HL-60 (cell line): Measurements from ENCODE around the gene TM9SF3.

Source experiments
- DNase-seq, 2 experiments: peaks; one replicate each; pipeline ENCODE4 v3.0.0-alpha.2; 2010 to 2020; ENCODE audit warnings: low read depth in 1 of 2, low spot score in 1 of 2
- H3K27ac ChIP-seq: fragments of 250-450 bp; sonication (Bioruptor Pico); replicated peaks from 2 replicates; pipeline ENCODE4 v1.5.1; 2020; ENCODE audit warnings: mild to moderate bottlenecking, moderate library complexity
- H3K27me3 ChIP-seq: fragments of 250-450 bp; sonication (Bioruptor Pico); 2 replicates; pipeline ENCODE4 v1.5.1; 2021; ENCODE audit warnings: mild to moderate bottlenecking, moderate library complexity; ENCODE audit not compliant: insufficient read depth, poor library complexity, severe bottlenecking
- H3K4me3 ChIP-seq: replicated peaks from 2 replicates; pipeline ENCODE4 v1.5.1; 2011; ENCODE audit warnings: mild to moderate bottlenecking, control low read depth, low read length; ENCODE audit not compliant: insufficient read depth
- GABPA ChIP-seq: IDR thresholded peaks from 2 replicates; pipeline ENCODE4 v1.6.1; 2012; ENCODE audit warnings: low read depth
- POLR2AphosphoS5 ChIP-seq: IDR thresholded peaks from 2 replicates; pipeline ENCODE4 v1.6.1; 2012; ENCODE audit warnings: low read depth
- SPI1 ChIP-seq: IDR thresholded peaks from 2 replicates; pipeline ENCODE4 v1.6.1; 2012; ENCODE audit warnings: low read depth, mild to moderate bottlenecking, borderline replicate concordance
- TF ChIP-seq, protein P1 (sequence below): IDR thresholded peaks from 2 replicates; pipeline ENCODE4 v1.6.1; 2012; ENCODE audit warnings: low read depth; ENCODE audit not compliant: insufficient replicate concordance
- TF ChIP-seq, protein P2 (sequence below): IDR thresholded peaks from one replicate; pipeline ENCODE4 v1.5.1; 2011; ENCODE audit warnings: low read length, control low read depth, inconsistent platforms; ENCODE audit not compliant: insufficient read depth

TM9SF3 gene

DNA sequence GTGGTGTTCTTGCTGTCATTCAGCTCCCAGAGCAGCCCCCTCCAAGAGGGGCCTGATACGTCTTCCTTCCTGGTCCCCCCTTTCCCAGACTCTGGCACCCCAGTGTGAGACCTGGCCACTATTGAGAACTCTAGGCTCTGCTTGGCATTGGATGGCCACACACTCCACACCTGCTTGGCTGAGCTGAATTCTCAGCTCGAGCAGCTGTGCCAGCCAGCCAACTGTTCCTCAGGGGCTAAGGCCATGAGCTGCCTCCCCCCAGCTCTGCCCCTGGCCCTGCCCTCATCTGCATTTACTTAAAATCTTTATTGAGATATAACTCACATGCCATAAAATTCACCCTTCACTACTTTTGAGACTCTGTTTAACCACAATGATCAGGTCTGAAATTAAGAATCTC is 79.8 kb downstream of the TM9SF3 start:
- TF ChIP-seq POLR2AphosphoS5 (no peak), GABPA (no peak), SPI1 (no peak)
- TF ChIP-seq, protein P1, sequence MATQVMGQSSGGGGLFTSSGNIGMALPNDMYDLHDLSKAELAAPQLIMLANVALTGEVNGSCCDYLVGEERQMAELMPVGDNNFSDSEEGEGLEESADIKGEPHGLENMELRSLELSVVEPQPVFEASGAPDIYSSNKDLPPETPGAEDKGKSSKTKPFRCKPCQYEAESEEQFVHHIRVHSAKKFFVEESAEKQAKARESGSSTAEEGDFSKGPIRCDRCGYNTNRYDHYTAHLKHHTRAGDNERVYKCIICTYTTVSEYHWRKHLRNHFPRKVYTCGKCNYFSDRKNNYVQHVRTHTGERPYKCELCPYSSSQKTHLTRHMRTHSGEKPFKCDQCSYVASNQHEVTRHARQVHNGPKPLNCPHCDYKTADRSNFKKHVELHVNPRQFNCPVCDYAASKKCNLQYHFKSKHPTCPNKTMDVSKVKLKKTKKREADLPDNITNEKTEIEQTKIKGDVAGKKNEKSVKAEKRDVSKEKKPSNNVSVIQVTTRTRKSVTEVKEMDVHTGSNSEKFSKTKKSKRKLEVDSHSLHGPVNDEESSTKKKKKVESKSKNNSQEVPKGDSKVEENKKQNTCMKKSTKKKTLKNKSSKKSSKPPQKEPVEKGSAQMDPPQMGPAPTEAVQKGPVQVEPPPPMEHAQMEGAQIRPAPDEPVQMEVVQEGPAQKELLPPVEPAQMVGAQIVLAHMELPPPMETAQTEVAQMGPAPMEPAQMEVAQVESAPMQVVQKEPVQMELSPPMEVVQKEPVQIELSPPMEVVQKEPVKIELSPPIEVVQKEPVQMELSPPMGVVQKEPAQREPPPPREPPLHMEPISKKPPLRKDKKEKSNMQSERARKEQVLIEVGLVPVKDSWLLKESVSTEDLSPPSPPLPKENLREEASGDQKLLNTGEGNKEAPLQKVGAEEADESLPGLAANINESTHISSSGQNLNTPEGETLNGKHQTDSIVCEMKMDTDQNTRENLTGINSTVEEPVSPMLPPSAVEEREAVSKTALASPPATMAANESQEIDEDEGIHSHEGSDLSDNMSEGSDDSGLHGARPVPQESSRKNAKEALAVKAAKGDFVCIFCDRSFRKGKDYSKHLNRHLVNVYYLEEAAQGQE, result no peak
- TF ChIP-seq, protein P2, sequence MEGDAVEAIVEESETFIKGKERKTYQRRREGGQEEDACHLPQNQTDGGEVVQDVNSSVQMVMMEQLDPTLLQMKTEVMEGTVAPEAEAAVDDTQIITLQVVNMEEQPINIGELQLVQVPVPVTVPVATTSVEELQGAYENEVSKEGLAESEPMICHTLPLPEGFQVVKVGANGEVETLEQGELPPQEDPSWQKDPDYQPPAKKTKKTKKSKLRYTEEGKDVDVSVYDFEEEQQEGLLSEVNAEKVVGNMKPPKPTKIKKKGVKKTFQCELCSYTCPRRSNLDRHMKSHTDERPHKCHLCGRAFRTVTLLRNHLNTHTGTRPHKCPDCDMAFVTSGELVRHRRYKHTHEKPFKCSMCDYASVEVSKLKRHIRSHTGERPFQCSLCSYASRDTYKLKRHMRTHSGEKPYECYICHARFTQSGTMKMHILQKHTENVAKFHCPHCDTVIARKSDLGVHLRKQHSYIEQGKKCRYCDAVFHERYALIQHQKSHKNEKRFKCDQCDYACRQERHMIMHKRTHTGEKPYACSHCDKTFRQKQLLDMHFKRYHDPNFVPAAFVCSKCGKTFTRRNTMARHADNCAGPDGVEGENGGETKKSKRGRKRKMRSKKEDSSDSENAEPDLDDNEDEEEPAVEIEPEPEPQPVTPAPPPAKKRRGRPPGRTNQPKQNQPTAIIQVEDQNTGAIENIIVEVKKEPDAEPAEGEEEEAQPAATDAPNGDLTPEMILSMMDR, result no peak
- no peak overlapping the region for H3K4me3 ChIP-seq
- H3K27me3 ChIP-seq, result peaks cover 7% of the 10 kb centered on the region
- no peak overlapping the region for H3K27ac ChIP-seq
- no peak for DNase-seq

DNA sequence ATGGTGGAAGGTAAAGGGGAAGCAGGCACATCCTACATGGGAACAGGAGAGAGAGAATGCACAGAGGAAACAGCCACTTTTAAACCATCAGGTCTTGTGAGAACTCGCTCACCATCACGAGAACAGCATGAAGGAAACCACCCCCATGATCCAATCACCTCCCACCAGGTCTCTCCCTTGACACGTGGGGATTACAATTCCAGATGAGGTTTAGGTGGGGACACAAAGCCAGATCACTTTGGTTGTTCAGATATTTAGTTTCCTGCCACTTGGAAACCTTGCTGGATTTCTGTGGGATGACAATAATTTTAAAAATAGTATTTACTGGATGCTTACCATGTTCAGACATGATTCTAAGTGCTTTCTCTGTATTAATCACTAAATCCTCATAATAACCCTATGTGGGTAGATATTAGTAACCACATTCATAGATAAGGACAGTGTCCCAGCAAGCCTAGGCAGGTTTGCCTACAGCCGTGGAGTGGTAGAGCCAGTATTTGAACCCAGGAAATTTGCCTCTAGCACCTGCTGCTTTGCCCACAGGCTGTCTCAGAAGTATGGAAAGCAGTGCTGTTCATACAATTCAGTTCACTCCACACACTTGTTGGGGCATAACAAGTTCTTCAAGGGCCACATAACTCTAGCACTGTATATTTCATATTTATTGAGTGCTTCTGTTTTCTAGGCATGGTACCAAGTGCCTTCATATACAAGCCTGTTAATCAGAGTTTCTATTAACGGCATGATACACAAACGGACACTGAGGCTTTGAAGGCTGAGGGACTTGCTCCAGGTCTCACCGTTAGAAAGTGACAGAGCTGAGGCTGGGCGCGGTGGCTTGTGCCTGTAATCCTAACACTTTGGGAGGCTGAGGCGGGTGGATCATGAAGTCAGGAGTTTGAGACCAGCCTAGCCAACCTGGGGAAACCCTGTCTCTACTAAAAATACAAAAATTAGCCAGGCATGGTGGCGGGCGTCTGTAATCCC is 81.4 kb downstream of the TM9SF3 start:
- Histone ChIP-seq H3K27ac (no peak overlapping the region), H3K4me3 (no peak overlapping the region), H3K27me3 (no peaks in the 10 kb centered on the region)
- no peak for TF ChIP-seq GABPA
- no peak for TF ChIP-seq POLR2AphosphoS5
- TF ChIP-seq SPI1, result no peak
- TF ChIP-seq, protein P2, result no peak
- TF ChIP-seq, protein P1, result no peak
- no peak for DNase-seq

DNA sequence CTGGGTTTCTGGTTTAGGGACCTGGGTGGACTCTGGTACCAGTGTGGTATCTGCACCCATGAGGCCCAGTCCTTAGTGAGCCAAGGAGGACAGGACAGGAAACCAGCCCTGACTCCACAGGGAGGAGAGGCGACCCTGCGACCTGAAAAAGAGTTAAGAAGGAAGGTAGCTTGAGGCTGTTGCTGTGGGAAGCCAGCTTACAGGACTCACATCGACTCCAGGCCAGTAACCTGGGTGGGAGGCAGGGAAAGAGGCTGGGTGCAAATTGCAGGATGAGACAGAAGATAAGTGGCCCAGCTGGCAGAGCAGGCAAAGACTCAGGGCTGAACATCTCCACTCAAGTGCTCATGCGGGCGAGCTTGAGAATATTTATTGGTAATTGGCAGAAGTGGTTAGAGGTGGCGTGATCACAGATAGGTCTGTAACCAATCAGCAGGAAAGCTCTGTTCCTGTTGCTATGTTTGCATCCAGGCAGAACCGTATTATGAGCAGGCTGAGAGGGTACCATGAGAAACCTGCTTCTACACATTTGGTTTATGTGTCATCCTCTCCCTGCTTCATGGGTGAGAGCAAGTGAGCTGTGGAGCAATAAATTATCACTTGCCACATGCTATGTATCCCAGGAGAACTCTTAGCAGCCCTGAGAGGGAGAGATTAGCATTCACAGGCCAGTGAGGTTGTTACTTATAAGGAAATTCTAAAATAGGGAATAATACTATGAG is 84.1 kb downstream of the TM9SF3 start:
- no peak overlapping the region for H3K27ac ChIP-seq
- TF ChIP-seq, protein P1, result no peak
- TF ChIP-seq SPI1, result no peak
- TF ChIP-seq, protein P2, result no peak
- TF ChIP-seq POLR2AphosphoS5, result no peak
- TF ChIP-seq GABPA, result no peak
- no peak for DNase-seq
- no peak overlapping the region for H3K4me3 ChIP-seq
- H3K27me3 ChIP-seq, result no peaks in the 10 kb centered on the region
